ENCODE measurements around the gene TGM3.

Gene TGM3

DNA sequence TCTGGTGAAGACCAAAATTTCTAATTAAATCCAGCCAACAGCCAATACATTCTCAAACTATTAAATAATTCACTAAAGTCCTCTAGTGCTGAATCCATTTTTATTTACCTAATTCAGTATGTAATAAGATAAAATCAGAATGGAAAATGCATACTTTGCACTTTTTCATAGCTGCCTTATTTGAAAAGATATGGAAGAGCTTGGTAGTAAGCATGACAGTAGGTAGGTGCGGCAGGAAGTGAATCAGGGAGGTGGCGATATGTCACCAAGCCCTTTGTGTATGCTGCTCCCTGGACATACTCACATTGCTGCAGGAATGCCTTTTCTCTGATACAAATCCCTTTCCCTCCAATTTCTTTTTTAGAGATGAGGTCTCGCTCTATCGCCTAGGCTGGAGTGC, 10.2 kb upstream of the TGM3 start:
- no peak for DNase-seq

- DNase-seq = no peak
These were observed 8.3 kb upstream of the TGM3 start for GRCh38 chr20:2287504-2287903.

- DNase-seq = no peak
These were observed 6.3 kb upstream of the TGM3 start for GRCh38 chr20:2289475-2289874.

DNA sequence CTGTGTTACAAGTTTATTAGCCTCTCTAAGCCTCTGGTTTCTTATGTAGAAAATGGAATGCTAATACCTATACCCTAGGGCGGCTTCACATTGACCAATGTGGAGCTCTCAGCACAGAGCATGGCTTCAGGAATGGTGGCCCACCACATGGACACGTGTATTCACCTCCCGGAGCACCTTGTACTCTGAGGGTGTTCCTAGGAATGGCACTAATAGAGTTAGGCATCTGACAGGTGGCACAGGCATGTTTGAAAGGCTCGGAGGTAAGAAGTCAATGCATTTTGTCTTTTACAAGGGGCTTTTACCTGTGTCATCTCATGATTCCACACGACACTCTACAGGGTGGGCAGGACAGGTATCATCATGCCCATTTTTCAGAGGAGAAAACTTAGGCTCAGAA, 5.3 kb upstream of the TGM3 start:
- no peak for DNase-seq

GRCh38 chr20:2292416-2293110, 3.2 kb upstream of the TGM3 start:
- DNase-seq = peak; percentile 75

GRCh38 chr20:2293486-2293885, 2.3 kb upstream of the TGM3 start:
- no peak for DNase-seq

DNA sequence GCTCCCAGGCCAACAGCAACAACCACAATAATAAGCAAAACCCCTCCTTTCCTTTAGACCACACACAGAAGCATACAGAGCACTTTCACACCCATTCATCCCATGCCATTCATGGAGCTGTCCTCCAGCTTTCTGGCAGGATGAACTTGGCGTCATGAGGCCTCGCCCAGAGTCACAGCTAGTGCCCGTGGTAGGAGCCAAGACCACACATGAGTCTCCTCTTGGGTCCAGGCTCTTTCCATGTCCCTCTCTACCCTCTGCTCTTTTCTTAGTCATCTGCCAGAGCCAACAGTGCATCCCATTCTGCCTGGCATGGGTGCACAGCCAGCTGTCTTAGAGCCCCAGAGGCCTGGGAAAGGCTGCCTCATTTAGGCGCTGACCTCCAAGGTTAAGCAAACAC, 1.8 kb upstream of the TGM3 start:
- no peak for DNase-seq

GRCh38 chr20:2295286-2295685, 515 bp upstream of the TGM3 start:
- no peak for DNase-seq

DNA sequence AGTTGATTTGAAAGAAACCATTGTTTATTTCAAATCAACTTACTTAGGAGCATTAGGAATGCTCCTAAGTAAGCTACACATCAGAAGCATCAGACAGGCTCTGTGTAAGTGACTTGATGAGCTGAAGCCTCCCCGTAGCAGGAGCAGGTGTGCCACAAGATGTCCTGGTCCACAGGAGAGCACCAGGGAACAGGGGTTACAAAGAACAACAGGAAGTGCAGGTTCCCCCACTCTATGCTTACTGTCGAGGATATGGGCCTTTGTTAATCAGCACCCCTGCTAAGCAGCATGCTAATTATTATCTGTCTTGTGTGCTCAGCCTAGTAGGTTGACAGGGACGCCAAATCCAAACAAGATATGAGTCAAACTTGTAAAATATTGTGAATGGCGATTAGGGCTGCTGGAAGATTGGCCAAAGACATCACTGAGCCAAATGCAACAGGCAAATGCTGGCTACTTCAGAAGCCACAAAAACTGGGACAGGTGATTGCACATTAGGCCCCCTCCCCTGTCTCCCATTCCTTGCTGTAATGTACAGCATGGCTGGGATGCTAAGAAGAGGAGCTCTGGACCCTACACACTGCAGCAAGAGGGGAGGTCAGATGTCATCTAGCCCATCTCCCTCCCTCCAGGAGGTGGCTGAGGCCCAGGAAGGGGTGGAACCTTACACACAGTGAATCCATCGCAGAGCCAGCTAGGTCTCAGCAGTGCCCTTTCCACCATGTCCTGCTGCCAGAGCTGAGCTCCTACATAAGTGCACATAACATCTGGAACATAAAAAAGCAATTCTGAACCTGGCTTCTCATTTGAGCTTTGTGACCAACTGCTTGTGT, 939 bp downstream of the TGM3 start:
- no peak for DNase-seq

DNA sequence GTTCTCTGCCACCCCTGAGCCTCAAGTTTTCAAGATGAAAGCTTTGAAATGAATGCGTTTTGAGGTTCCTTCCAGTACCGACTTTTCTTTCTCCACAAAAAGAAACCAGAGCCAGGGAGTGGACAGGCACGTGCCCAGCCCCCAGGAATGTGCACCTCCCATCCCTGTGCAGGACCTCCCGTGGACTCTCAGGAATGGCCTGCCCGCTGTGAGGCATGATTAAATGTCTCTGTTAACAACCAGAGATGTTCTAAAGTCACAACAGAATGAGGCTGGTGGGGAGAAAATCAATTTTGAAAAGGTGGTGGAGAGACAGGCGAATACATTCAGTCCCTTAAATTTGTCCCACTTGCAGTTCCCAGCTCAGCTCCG, 1.5 kb downstream of the TGM3 start:
- DNase-seq = no peak

DNA sequence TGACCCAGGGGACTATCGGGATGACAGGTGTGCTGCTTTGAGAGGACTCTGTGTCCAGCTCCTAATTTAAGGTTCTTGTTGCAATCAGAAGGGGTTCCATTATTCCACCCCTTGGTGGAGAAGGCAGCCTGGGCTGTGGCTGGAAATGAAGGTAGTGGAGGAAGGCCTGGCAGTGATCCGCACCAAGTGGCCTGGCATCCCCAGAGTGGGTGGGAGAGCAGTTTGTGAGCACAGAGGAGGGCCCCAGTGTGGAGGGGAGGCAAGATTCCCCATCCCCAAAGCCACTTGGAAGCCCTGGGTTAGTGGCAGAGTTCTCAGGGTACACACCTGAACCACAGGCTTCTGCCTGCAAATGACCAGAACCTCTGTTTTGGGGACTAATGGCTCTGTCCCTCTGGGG, 2.3 kb downstream of the TGM3 start:
- DNase-seq = no peak

DNA sequence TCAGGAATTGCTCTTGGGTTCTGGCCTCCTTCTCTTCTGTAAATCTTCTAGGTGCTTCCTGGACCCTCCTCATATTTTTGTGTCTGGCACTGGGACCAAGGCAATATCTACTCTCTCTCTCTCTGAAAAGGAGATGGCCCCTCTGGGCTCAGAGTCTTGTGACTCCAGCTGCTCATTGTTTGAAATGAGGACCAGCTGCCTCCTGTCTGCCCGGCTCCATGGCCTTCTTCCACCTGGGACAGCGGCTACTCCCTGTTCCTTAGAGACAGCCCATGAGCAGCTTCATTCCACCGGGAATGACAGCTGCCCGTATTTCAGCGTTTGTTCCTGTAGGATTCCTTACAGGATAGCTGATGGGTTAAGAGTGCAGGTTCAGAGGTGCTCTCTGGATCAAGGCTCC, 2.9 kb downstream of the TGM3 start:
- DNase-seq = no peak

DNA sequence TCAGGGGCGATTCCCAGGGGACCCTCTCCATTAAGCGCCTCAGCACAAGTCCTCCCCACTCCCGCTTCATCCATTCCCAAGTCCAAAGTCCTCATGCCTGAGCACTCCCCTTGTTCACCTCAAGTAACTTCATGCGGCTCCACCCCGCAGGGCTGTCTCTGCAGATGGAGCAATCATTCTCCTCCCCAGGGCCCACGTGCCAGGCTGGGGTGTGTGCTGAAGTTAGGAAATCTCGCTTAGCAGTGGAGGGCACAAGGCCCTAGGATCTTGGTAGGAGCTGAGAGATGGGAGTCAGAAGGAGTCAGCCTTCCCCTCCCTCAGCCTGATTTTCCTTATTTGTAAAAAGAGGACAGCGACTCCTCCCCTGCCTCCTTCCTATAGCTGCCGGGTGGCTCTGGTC, 3.5 kb downstream of the TGM3 start:
- DNase-seq = peak; percentile 67

DNA sequence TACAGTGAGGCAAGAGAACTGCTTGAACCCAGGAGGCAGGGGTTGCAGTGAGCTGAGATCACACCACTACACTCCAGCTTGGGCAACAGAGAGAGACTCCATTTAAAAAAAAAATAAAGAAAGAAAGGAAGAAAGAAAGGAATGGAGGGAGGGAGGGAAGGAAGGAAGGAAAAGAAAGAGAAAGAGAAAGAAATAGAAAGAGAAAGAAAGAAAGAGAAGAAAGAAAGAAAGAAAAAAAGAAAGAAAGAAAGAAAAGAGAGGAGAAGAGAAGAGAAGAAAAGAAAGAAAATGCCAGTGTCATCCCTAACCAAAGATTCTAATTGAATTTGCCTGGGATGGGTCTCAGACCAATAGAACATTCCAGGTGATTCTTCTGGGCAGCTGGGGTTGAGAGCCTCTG, 4.2 kb downstream of the TGM3 start:
- no peak for DNase-seq

DNA sequence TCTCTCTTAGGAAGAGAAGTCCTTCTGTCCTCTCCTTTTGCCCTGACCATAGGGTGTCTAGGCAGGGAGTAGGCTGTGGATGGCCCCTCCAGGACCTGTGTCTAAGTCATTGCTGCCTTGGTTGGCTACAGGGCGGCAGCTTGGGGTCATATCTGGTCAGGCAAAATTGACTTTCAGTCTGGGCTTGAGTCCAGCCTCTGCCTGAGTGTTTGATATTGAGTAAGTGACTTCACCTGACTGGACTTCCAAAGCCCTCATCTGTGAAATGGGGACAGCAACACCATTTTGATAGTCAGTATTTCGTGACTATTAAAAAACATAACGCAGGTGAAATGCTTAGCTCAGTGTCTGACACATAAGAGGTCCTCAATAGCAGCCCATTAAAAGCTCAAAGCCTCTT, 4.6 kb downstream of the TGM3 start:
- no peak for DNase-seq

GRCh38 chr20:2301164-2301622, 5.4 kb downstream of the TGM3 start:
- DNase-seq = peak; percentile 86

- no peak for DNase-seq
These were observed 6.7 kb downstream of the TGM3 start for GRCh38 chr20:2302384-2303060.

GRCh38 chr20:2303673-2304072, 7.9 kb downstream of the TGM3 start:
- no peak for DNase-seq

GRCh38 chr20:2304180-2304579, 8.4 kb downstream of the TGM3 start:
- DNase-seq = no peak

GRCh38 chr20:2305029-2305428, 9.2 kb downstream of the TGM3 start:
- DNase-seq = no peak

- DNase-seq = no peak
These were observed 9.7 kb downstream of the TGM3 start for GRCh38 chr20:2305479-2305878.

GRCh38 chr20:2305946-2306345, 10.1 kb downstream of the TGM3 start:
- DNase-seq = no peak

DNA sequence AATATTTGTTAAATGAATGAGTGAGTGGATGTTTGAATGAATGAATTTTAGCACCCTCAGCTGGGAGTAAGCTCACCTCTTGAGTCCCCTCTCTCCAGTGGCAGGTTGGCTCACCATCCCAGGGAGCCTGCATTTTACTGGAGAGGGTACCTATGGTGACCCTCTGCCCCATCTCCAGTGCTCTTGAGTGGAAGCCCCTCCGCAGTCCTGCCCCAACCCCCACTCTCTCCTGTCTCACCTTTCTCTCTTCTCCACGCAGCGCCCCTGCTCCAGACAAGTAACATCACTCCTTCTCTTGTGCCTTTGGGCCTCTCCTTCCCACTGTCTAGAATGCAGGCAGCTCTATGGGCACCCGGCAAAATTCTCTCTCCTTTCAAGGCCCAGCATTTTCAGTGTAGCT, 11.3 kb downstream of the TGM3 start:
- DNase-seq = no peak

DNA sequence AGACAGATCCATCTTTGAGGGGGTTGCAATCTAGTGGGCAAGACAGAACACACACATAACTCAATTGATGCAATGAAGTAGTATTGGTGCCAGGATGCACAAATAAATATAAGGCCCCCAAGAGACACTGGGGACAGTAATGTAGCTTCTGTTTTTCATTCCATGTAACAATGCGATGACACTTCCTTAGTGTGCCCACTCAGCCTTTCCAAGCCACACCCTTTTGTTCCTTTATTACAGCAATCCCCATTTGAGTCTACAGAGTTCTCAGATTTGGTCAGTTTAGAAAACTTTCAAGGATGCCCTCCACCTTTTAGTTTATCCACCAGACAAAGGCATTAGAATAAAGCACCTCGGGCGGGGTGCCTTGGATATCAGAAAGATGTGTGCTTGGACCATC, 15.5 kb downstream of the TGM3 start:
- no peak for DNase-seq
